D721Med (cell line): Measurements from ENCODE around the gene TACR2.
"Not testable (repeated sequence)": the region's sequence is repeated elsewhere in the genome, so short reads cannot be mapped to it uniquely, and the experiment has no call there.

Experiments used
- DNase-seq: peaks from one replicate; pipeline ENCODE4 v3.0.0; 2011; ENCODE audit warnings: low spot score; ENCODE audit not compliant: insufficient read length
- FAIRE-seq: peaks from 2 replicates; lab custom pipeline; 2011; peaks lifted over from hg19 to GRCh38; lab: Jason Lieb, UNC
- TF ChIP-seq, protein P1 (sequence below): IDR thresholded peaks from 2 replicates; pipeline ENCODE4 v1.5.1; 2012; ENCODE audit warnings: mild to moderate bottlenecking, control low read depth; ENCODE audit not compliant: insufficient read depth; ENCODE audit errors: missing control alignments

TACR2 gene

DNA sequence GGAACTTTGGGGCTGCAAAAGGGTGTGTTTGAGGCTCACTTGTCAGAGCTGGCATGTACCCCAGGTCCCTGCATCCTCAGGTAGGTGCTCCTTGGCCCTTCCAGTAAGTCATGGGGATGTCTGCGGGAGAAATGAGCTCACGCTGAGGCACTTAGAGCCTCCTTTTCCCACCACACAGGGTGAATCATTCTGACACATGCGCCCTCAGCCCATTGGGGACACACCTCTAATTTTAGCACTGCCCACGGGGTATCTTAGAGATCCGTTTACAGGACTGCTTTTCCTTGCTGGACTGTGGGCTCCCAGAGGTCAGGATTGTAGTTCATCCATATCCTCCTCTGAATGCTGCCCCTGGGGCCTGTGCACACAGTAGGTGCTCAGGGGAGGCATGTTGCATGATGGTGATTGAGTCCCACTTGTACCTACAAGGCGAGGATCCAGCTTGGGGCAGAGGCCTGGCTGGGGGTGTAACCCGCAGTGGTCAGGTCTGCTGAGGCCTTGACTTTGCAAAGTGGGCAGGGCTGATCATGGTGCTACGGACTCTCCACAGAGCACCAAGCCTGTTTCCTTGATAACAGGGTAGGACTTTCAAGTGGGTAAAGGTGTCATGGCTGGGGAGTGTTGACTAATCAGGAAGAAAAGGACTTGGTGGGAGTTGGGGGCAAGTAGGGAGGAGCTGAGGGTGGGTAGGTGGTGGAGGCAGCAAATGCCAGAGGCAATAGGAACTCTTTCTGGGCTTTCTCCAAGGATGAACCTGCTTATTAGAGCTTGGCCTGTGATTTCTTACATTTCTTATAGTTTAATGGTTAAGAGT lies 40.4 kb upstream of the TACR2 start:
- FAIRE-seq (no peak), DNase-seq (no peak)
- TF ChIP-seq, protein P1, sequence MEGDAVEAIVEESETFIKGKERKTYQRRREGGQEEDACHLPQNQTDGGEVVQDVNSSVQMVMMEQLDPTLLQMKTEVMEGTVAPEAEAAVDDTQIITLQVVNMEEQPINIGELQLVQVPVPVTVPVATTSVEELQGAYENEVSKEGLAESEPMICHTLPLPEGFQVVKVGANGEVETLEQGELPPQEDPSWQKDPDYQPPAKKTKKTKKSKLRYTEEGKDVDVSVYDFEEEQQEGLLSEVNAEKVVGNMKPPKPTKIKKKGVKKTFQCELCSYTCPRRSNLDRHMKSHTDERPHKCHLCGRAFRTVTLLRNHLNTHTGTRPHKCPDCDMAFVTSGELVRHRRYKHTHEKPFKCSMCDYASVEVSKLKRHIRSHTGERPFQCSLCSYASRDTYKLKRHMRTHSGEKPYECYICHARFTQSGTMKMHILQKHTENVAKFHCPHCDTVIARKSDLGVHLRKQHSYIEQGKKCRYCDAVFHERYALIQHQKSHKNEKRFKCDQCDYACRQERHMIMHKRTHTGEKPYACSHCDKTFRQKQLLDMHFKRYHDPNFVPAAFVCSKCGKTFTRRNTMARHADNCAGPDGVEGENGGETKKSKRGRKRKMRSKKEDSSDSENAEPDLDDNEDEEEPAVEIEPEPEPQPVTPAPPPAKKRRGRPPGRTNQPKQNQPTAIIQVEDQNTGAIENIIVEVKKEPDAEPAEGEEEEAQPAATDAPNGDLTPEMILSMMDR = no peak

DNA sequence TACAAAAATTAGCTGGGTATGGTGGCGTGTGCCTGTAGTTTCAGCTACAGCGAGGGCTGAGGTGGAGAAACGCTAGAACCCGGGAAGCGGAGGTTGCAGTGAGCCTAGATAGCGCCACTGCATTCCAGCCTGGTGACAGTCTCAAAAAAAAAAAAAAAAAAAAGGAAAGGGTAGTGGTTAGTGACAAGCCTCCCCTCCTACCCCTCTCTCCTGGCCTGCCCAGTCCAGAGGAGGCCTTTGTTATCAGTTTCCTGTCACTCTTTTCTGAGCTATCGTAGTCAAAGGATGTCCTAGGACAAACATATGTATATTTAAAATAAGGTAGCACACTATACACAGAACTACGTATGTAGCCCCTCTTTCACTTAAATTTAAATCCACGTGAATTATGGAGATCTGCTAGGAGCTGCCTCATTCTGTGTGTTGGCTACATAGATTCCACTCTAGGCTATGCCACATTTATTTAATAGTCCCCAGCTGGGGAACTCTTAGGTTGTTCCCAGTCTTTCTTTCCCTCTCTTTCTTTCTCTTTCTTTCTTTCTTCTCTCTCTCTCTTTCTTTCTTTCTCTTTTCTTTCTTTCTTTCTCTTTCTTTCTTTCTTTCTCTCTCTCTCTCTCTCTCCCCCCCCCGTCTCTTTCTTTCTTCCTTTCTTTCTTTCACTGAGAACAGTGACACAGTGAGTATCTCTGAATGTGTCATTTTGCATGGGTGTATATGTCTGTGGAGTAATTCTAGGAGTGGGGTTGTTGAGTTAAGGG lies 38.5 kb upstream of the TACR2 start:
- DNase-seq (no peak), FAIRE-seq (no peak)

DNA sequence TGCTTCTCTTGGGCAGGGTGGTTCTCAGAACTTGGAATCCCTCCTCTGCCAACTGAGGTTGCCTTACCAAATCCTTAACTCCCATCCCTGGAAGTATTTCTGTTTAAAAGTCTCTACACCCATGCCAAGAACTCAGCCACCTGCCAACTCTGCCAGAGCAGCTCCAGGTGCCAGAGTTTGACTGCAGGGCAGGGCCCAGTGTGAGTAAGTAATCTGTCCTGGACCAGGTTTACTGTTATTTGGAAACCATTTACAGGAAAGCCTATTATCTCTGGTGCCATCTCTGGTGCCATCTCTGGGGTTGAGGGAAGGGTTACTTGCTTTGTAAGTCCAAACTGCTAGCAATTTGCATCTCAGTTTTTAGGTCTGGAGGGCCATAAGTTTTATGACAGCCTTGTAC lies 37.1 kb upstream of the TACR2 start:
- TF ChIP-seq, protein P1 = no peak
- DNase-seq = no peak

More for the DNA sequence above, 38.5 kb upstream of the TACR2 start:
- TF ChIP-seq, protein P1 = no peak

DNA sequence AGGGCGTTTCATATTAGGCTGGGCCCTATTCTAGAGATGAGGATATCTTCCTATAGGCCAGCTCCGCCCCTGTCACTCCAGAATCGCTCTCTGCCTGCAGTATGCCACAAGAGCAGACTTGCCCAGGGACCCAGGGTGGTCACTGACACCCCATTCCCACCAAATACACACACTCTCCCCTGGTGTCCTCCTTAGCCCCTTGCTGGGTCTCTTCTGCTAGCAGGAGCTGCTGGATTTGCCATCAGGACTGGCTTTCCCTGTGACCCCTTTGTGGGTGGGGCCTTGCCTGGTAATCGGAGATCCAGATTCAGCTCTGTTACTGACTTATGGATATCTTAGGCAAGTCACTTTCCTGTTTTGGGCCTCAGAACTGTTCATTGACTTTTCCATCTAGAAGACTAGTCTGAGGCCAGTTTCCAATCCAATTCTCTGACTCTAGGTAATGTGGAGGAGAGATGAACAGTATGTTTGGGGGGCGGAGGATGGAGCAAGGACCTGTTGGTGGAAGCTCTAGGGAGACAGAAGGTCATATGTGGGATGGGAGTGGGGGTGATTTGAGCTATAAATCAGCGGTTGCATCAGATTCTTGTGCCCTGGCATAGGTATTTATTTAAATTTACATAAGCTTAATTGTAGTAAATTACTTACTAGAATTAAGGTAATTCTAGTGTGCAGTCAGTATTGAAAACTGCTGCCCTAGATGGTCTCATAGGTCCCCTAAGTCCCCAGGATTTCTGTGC lies 36.1 kb upstream of the TACR2 start:
- DNase-seq (no peak), FAIRE-seq (no peak)
- TF ChIP-seq, protein P1 = no peak

More for the DNA sequence above, 37.1 kb upstream of the TACR2 start:
- no peak for FAIRE-seq

DNA sequence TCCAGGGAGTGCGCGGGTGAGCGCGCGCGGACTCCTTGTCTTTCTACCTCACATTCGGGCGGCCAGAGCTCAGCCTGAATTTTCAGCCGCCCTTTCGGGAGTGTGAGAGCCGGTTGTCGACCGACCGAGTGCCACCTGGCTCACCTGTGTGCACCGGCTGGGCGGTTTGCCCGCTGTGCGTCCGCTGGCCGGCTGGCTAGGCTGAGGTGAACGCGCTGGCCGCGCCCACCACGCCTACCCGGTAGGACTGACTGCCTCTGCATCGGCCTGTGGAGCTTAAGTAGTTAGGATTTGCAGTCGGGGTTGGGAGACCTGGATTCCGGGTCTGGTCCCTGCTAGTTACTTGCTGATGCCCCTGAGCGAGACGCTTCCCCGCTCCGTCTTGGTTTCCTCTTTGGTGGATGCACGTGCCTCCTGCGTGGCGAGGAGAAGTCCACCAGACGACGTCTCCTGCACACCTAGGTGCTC lies 35.1 kb upstream of the TACR2 start:
- TF ChIP-seq, protein P1 = no peak
- FAIRE-seq = no peak

DNA sequence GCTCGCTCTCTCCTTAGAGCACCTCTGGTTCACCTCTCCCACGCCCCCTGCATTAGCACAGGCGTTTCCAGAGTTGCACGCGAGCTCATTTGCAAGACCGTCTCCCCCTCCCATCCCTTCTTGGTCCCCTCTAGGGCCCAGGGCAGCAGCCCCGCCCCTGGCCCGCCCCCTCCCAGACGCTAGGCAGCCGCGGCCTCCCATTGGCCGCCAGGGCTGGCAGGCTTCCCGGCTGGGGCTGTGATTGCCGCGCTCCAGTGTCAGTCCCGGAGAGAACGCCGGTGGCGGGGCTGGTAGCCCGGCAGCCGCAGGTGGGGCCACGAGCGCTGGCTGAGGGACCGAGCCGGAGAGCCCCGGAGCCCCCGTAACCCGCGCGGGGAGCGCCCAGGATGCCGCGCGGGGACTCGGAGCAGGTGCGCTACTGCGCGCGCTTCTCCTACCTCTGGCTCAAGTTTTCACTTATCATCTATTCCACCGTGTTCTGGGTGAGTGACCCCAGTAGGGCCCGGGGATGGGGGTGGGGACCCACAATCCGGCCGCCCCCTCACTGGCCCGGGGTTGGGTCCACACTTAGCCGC lies 34.6 kb upstream of the TACR2 start, which contains the start of gene TSPAN15:
TSS of gene TSPAN15 (plus strand) at position 257 of the 575 bp plus-strand sequence. CDS start at position 387, 130 bp downstream.
- DNase-seq (no peak), FAIRE-seq (no peak)
- TF ChIP-seq, protein P1 = no peak

More for the DNA sequence above, 35.1 kb upstream of the TACR2 start:
- no peak for DNase-seq

DNA sequence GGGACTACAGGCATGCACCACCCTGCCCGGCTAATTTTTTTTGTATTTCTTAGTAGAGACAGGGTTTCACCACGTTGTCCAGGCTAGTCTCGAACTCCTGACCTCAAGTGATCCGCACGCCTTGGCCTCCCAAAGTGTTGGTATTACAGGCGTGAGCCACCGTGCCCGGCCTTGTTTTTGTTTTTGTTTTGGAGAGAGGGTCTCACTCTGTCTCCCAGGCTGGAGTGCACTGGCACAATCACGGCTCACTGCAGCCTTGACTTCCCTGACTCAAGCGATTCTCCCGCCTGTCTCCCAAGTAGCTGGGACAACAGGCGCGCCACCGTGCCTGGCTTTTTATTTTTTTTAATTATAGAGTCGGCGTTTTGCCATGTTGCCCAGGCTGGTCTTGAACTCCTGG lies 33.7 kb upstream of the TACR2 start:
- not testable (repeated sequence) for FAIRE-seq, DNase-seq
